ENCODE measurements around the gene RELN. TPM values are rescaled to one million over a fixed set of nuclear protein-coding genes. Genes with fewer than 3 reads are reported as not detected.

Gene RELN
- total RNA-seq, 1 experiment from 2014 or later, result 0.20 TPM

DNA sequence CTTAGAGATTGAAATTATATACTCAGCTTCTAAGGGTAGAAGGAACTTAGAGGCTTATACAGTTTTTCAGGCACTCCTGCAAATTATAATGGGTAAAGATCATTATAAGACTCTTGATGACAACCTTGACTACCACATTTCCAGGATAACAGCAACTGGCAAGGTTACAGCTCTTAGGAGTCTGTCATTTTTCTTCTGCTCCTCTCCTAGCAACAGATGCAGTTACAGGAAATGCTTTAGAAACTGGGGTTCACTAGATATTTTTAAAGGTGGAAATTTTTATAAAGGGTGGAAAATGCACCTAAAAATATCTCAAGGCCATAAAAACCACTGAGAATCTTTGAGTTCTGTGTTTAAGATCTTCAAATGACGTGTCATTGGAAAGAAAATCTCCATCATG is 185.8 kb downstream of the RELN start:
- TF ChIP-seq FOSL1 (IDR thresholded peaks at IDR 0.05; ENCODE audit: low read depth) (no peak), ZBTB33 (IDR thresholded peaks at IDR 0.05; ENCODE audit: extremely low read depth, insufficient replicate concordance, low read length) (no peak), EZH2phosphoT487 (IDR thresholded peaks at IDR 0.05; ENCODE audit: borderline replicate concordance) (no peak)
- Histone ChIP-seq H3K4me3 (replicated peaks in 1 of 2; ENCODE audit: low read depth in 1 of 2, low read length in 2 of 2) (no peak overlapping the region), H2AFZ (ENCODE audit: low read depth, low read length, poor library complexity, severe bottlenecking) (no peak overlapping the region), H4K20me1 (ENCODE audit: insufficient read depth) (no peaks in the 10 kb centered on the region), H3K27me3 (ENCODE audit: insufficient read depth, low read length) (peaks cover 30% of the 10 kb centered on the region), H3K4me1 (ENCODE audit: control insufficient read depth in 1 of 2, insufficient read depth in 2 of 2, low read length in 2 of 2) (no peaks in the 10 kb centered on the region), H3K4me2 (ENCODE audit: low read length) (no peak overlapping the region), H3K79me2 (ENCODE audit: insufficient read depth, low read length) (no peaks in the 10 kb centered on the region), H3K9ac (ENCODE audit: low read length) (no peak overlapping the region), H3K36me3 (ENCODE audit: control insufficient read depth in 1 of 2, insufficient read depth in 2 of 2, low read length in 2 of 2) (no peaks in the 10 kb centered on the region), H3K27ac (ENCODE audit: low read depth, low read length) (no peak overlapping the region), H3K9me2 (ENCODE audit: insufficient read depth) (no peaks in the 10 kb centered on the region), H3K9me3 (ENCODE audit: control insufficient read depth in 1 of 2, insufficient read depth in 1 of 2, low read depth in 1 of 2, low read length in 2 of 2) (no peaks in the 10 kb centered on the region)
- intact Hi-C loops (cut with micrococcal nuclease), result no loop called here
- no peak for ATAC-seq
- POLR2A ChIA-PET, result no interaction called here
- no TSS peak for BruUV-seq (replicated peaks)
- CTCF ChIA-PET, result no interaction called here
- RAD21 ChIA-PET (ENCODE audit: low non-redundant PET in 1 of 2, low total read pairs in 2 of 2, uncharacterized antibody in 2 of 2, unreplicated experiment in 2 of 2), result no interaction called here
- DNase-seq (ENCODE audit: low read depth, low spot score), result no peak

GRCh38 chr7:103799298-103799697 is 190.2 kb downstream of the RELN start:
- Histone ChIP-seq H3K9me2 (ENCODE audit: insufficient read depth) (no peaks in the 10 kb centered on the region), H3K4me1 (ENCODE audit: control insufficient read depth in 1 of 2, insufficient read depth in 2 of 2, low read length in 2 of 2) (no peaks in the 10 kb centered on the region), H3K27ac (ENCODE audit: low read depth, low read length) (no peak overlapping the region), H4K20me1 (ENCODE audit: insufficient read depth) (no peaks in the 10 kb centered on the region), H3K9me3 (ENCODE audit: control insufficient read depth in 1 of 2, insufficient read depth in 1 of 2, low read depth in 1 of 2, low read length in 2 of 2) (no peaks in the 10 kb centered on the region), H3K4me2 (ENCODE audit: low read length) (no peak overlapping the region), H3K9ac (ENCODE audit: low read length) (no peak overlapping the region), H3K4me3 (replicated peaks in 1 of 2; ENCODE audit: low read depth in 1 of 2, low read length in 2 of 2) (no peak overlapping the region), H2AFZ (ENCODE audit: low read depth, low read length, poor library complexity, severe bottlenecking) (no peak overlapping the region), H3K27me3 (ENCODE audit: insufficient read depth, low read length) (peaks cover 14% of the 10 kb centered on the region), H3K79me2 (ENCODE audit: insufficient read depth, low read length) (no peaks in the 10 kb centered on the region), H3K36me3 (ENCODE audit: control insufficient read depth in 1 of 2, insufficient read depth in 2 of 2, low read length in 2 of 2) (no peaks in the 10 kb centered on the region)
- ChIA-PET CTCF (no interaction called here), RAD21 (ENCODE audit: low non-redundant PET in 1 of 2, low total read pairs in 2 of 2, uncharacterized antibody in 2 of 2, unreplicated experiment in 2 of 2) (no interaction called here), POLR2A (no interaction called here)
- no TSS peak for BruUV-seq (replicated peaks)
- TF ChIP-seq ZBTB33 (IDR thresholded peaks at IDR 0.05; ENCODE audit: extremely low read depth, insufficient replicate concordance, low read length) (no peak), CBX3 (IDR thresholded peaks at IDR 0.05; ENCODE audit: low read depth) (no peak), POLR2AphosphoS5 (IDR thresholded peaks at IDR 0.05; ENCODE audit: low read depth, low read length) (no peak), EGR1 (IDR thresholded peaks at IDR 0.05; ENCODE audit: low read depth) (no peak), EZH2 (IDR thresholded peaks at IDR 0.05) (no peak), EZH2phosphoT487 (IDR thresholded peaks at IDR 0.05; ENCODE audit: borderline replicate concordance) (no peak)
- intact Hi-C loops (cut with micrococcal nuclease), result no loop called here
- ATAC-seq (no peak), DNase-seq (ENCODE audit: low read depth, low spot score) (no peak)

All from HCT116 (cell line).